Adrenal gland (tissue), 12 donors: ENCODE measurements around the gene SCYGR4. TPM values are rescaled to one million over a fixed set of nuclear protein-coding genes. Genes with fewer than 3 reads are reported as not detected.

Experiments
- DNase-seq, 7 donors: peaks; one replicate each; pipeline ENCODE4 v3.0.0-alpha.2; 2019 to 2020
- H3K27ac ChIP-seq, 5 donors: fragments of 200-600 bp; sonication (generic) in 4 of 5; 1 replicate in 3 of 5; 2 replicates in 2 of 5; pipeline versions ENCODE4 v1.5.1 to v1.8.0; 2016 to 2020; ENCODE audit warnings: mild to moderate bottlenecking in 1 of 5
- H3K27me3 ChIP-seq: fragments of 200-600 bp; 2 replicates; pipeline ENCODE4 v1.8.0; 2021
- H3K36me3 ChIP-seq, 2 donors: fragments of 200-600 bp; replicated peaks in 1 of 2; 1 replicate in 1 of 2; 2 replicates in 1 of 2; pipeline versions ENCODE4 v1.5.1 to v1.8.0; 2018 to 2022
- H3K4me1 ChIP-seq, 2 donors: fragments of 200-600 bp; replicated peaks in 1 of 2; 1 replicate in 1 of 2; 2 replicates in 1 of 2; pipeline versions ENCODE4 v1.5.1 to v1.8.0; 2018 to 2021
- H3K4me3 ChIP-seq, 4 donors: fragments of 200-600 bp; sonication (generic) in 3 of 4; one replicate each; pipeline ENCODE4 v1.5.1; 2016 to 2018
- H3K9me3 ChIP-seq, 3 donors: fragments of 200-600 bp; sonication (generic) in 1 of 3; replicated peaks in 1 of 3; 1 replicate in 2 of 3; 2 replicates in 1 of 3; pipeline versions ENCODE4 v1.5.1 to v1.8.0; 2016 to 2021
- POLR2A ChIP-seq, 2 donors: fragments of 450-650 bp; IDR thresholded peaks; one replicate each; pipeline ENCODE4 v1.6.1; 2017; ENCODE audit warnings: antibody characterized with exemption in 2 of 2, mild to moderate bottlenecking in 2 of 2, moderate library complexity in 1 of 2
- WGBS, 4 donors: extraction: QIAGEN DNeasy Blood & Tissue Kit in 2 of 4; methylation state at CpG; one replicate each; pipeline versions ENCODE4 v1.1.5 to v1.1.7; 2013 to 2017; 5-methylcytosine and 5-hydroxymethylcytosine counted together
- intact Hi-C, 2 donors: fragments of 100-400 bp; cut with DNase I; formaldehyde crosslinking; loops; one replicate each; pipeline versions ENCODE4 v1.14.1 to v1.15.0; 2022 to 2023
- polyA plus RNA-seq, 3 donors: library from polyadenylated mRNA; stranded (reverse); fragments of 200-250 nt in 2 of 3; fragments of 350-450 nt in 1 of 3; fragmentation: Illumina TruSeq in 1 of 3; extraction: RNeasy Lipid Tissue Mini Kit (QIAGEN cat#74804) in 1 of 3; gene quantifications; one replicate each; pipeline ENCODE4 v1.2.3, GENCODE V29; 2013 to 2014
- total RNA-seq, 9 donors: library from RNA; depleted of rRNA in 4 of 9; stranded (reverse); fragments of >200 nt in 4 of 9; fragments of 120-200 nt in 1 of 9; fragmentation: NEBNext Ultra II Directional in 1 of 9; extraction: Animal tissue kit (Norgen Biotek cat#: 25700) in 1 of 9; gene quantifications; one replicate each; pipeline versions ENCODE4 v1.1.0 to v1.2.4, GENCODE V29; 2013 to 2023
- TF ChIP-seq, protein P1 (sequence below), 6 experiments: fragments of 450-650 bp in 4 of 6; fragments of 200-600 bp in 2 of 6; sonication (generic) in 1 of 6; IDR thresholded peaks; 1 replicate in 5 of 6; 2 replicates in 1 of 6; pipeline versions ENCODE4 v1.5.1 to v1.8.0; 2016 to 2021; ENCODE audit warnings: antibody characterized with exemption in 6 of 6, mild to moderate bottlenecking in 2 of 6, moderate library complexity in 1 of 6
- donor health status: healthy with polysubstance abuse.
- donor health status: Bipolar disorder and iron deficiency.
- donor health status: DM: yes; HTN: yes; CAD: no.
- donor health status: DM: no; HTN: no; CAD: no.
- donor health status: DM: no; HTN: no; CAD: no.
- donor health status: DM: yes; HTN: yes; CAD: no.

SCYGR4 gene
- total and polyA plus RNA-seq, 12 donors: not detected

DNA sequence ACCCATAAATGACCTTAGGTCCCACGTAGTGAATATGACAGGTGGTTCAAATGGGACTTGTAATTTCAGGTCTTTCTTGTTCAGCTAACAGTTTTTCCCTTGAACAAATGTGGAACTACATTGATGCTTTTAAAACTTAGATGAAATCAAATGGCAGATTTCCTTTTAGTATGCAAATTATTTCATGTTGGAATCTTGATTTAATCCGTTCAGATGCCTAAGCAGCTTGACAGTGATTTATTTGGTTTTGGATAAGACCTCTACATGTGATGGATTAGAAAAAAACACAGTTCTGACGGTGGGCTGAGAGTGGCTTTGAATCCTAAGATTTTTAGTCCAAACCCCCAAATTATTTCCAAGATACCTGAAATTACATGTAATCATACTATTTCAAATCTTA, 16.9 kb downstream of the SCYGR4 start:
- no peaks in the 10 kb centered on the region for H3K4me1 ChIP-seq
- no peaks in the 10 kb centered on the region for H3K9me3 ChIP-seq
- DNase-seq: no peak
- 60 to 70% (median 63%) methylated on average over 3 of the region's 3 CpGs for WGBS, 4 donors
- H3K36me3 ChIP-seq: no peaks in the 10 kb centered on the region
- intact Hi-C loops: no loop called here
- peaks cover 3% of the 10 kb centered on the region for H3K27me3 ChIP-seq
- TF ChIP-seq, protein P1, sequence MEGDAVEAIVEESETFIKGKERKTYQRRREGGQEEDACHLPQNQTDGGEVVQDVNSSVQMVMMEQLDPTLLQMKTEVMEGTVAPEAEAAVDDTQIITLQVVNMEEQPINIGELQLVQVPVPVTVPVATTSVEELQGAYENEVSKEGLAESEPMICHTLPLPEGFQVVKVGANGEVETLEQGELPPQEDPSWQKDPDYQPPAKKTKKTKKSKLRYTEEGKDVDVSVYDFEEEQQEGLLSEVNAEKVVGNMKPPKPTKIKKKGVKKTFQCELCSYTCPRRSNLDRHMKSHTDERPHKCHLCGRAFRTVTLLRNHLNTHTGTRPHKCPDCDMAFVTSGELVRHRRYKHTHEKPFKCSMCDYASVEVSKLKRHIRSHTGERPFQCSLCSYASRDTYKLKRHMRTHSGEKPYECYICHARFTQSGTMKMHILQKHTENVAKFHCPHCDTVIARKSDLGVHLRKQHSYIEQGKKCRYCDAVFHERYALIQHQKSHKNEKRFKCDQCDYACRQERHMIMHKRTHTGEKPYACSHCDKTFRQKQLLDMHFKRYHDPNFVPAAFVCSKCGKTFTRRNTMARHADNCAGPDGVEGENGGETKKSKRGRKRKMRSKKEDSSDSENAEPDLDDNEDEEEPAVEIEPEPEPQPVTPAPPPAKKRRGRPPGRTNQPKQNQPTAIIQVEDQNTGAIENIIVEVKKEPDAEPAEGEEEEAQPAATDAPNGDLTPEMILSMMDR (IDR thresholded peaks at IDR 0.05): no peak
- no peak for TF ChIP-seq POLR2A (IDR thresholded peaks at IDR 0.05)
- no peak overlapping the region for H3K4me3 ChIP-seq
- H3K27ac ChIP-seq: no peak overlapping the region

DNA sequence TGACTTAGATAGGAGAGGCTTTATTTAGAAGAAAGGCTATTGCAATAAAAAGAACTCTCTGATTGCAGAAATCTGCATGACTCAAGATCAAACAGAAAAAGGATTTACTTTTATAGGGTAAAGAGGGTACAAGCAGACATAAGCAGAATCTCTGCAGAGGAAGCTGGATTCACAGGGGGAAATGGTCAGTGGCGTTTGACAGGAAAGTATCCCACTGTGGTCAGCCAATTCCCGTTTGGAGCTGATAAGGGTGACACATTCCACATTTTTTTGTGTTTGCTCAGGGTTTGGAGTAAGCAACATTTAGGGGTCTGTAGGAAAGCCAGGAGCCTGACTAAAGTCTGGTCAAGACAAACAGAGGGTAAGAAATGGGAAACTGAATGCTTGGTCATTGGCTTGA, 25.4 kb downstream of the SCYGR4 start:
- no peak overlapping the region for H3K27ac ChIP-seq
- DNase-seq: no peak
- H3K4me3 ChIP-seq: no peak overlapping the region
- H3K36me3 ChIP-seq: no peaks in the 10 kb centered on the region
- no peaks in the 10 kb centered on the region for H3K4me1 ChIP-seq
- no peak for TF ChIP-seq POLR2A (IDR thresholded peaks at IDR 0.05)
- TF ChIP-seq, protein P1 (IDR thresholded peaks at IDR 0.05): no peak
- WGBS, 4 donors: 8 to 46% (median 32%) methylated on average over 2 of the region's 2 CpGs
- H3K9me3 ChIP-seq: no peaks in the 10 kb centered on the region
- H3K27me3 ChIP-seq: no peaks in the 10 kb centered on the region
- intact Hi-C loops: no loop called here

DNA sequence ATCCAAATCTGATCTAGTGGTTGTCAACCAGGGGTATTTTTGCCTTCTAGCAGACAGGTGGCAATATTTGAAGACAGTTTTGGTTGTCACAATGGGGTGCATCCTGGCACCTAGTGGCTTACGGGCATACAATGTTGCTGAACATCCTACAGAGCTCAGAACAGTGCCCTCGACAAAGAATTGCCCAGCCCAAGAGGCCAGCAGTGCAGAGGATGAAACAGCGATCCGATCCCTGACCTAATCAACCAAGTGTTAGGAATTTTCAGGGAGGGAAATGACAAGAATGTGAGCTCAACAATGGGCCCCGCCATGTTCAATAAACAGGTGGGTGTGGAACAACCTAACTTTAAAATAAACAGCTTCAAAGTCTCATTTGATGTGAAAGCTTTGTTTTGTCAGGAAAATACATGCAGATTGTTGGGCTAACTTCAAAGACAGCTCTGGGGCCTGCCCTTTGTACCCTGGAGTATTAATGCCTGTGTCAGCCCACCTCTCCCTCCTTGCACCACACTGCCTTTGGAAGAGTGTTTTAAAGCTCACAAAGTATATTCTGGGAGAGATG, 26.8 kb downstream of the SCYGR4 start:
- Histone ChIP-seq H3K4me1 (no peaks in the 10 kb centered on the region), H3K36me3 (no peaks in the 10 kb centered on the region), H3K27ac (no peak overlapping the region), H3K27me3 (no peaks in the 10 kb centered on the region), H3K9me3 (no peaks in the 10 kb centered on the region), H3K4me3 (no peak overlapping the region)
- DNase-seq: no peak
- TF ChIP-seq, protein P1 (IDR thresholded peaks at IDR 0.05): no peak
- TF ChIP-seq POLR2A (IDR thresholded peaks at IDR 0.05): no peak
- 87 to 95% (median 91%) methylated on average over 5 of the region's 5 CpGs for WGBS, 4 donors
- intact Hi-C loops: no loop called here

DNA sequence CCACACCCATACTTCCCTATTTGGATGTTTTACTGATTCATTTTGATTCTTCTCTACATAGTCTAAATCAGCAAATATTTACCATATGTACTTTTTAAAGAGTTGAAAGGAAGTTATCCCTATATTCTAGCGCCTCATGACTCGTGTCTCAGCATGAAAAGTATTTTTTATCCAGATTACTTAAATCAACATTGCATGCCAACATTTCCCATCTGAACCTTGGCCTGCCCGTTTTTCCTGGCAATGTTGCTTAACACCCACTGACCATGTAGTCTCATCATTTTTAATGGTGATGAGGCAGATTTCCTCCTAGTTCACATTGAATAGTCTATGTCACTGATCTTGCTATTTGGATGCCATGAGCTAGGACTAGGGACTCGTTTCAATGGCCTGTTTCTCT, 36.1 kb downstream of the SCYGR4 start:
- Histone ChIP-seq H3K4me3 (no peak overlapping the region), H3K27ac (peak overlapping the region in 1 of 5 donors; percentile 13), H3K27me3 (no peaks in the 10 kb centered on the region), H3K4me1 (peaks cover 0 to 8% of the 10 kb centered on the region in 2 donors), H3K9me3 (no peaks in the 10 kb centered on the region), H3K36me3 (no peaks in the 10 kb centered on the region)
- TF ChIP-seq POLR2A (IDR thresholded peaks at IDR 0.05): no peak
- TF ChIP-seq, protein P1 (IDR thresholded peaks at IDR 0.05): no peak
- intact Hi-C loops: loop anchor here in 1 of 2 donors (10.0 kb wide), 1 partner anchor 111 kb away; no protein-coding TSS in a partner anchor
- DNase-seq: peak in 3 of 7 donors; percentile 23 to 45 (median 34)
- 30 to 51% (median 43%) methylated on average over 4 of the region's 4 CpGs for WGBS, 4 donors
